GM18526 (cell line): ENCODE measurements around the gene LAMA3.

Experiments used
- POLR2A ChIP-seq: IDR thresholded peaks from 3 replicates; pipeline ENCODE4 v1.6.1; 2011; ENCODE audit not compliant: insufficient read length; ENCODE audit errors: extremely low read depth

Gene LAMA3

GRCh38 chr18:23803755-23804154, 114.5 kb downstream of the LAMA3 start:
- no peak for TF ChIP-seq POLR2A

GRCh38 chr18:23805898-23806297, 116.6 kb downstream of the LAMA3 start:
- no peak for TF ChIP-seq POLR2A

GRCh38 chr18:23809415-23809814, 120.2 kb downstream of the LAMA3 start:
- TF ChIP-seq POLR2A: no peak

GRCh38 chr18:23810396-23810795, 121.1 kb downstream of the LAMA3 start:
- TF ChIP-seq POLR2A: no peak

GRCh38 chr18:23811176-23811575, 121.9 kb downstream of the LAMA3 start:
- TF ChIP-seq POLR2A: no peak

- TF ChIP-seq POLR2A: no peak
These were observed 123.5 kb downstream of the LAMA3 start for GRCh38 chr18:23812546-23813440.

- TF ChIP-seq POLR2A: no peak
These were observed 125.8 kb downstream of the LAMA3 start for GRCh38 chr18:23814991-23815614.

- TF ChIP-seq POLR2A: no peak
These were observed 126.8 kb downstream of the LAMA3 start for GRCh38 chr18:23816021-23816420.

- no peak for TF ChIP-seq POLR2A
These were observed 127.5 kb downstream of the LAMA3 start for GRCh38 chr18:23816740-23817139.

- no peak for TF ChIP-seq POLR2A
These were observed 129.7 kb downstream of the LAMA3 start for GRCh38 chr18:23819001-23819400.

- TF ChIP-seq POLR2A: no peak
These were observed 133.5 kb downstream of the LAMA3 start for GRCh38 chr18:23822590-23823385.

- no peak for TF ChIP-seq POLR2A
These were observed 135.0 kb downstream of the LAMA3 start for GRCh38 chr18:23824240-23824639.

GRCh38 chr18:23824669-23825068, 135.4 kb downstream of the LAMA3 start:
- TF ChIP-seq POLR2A: no peak

- TF ChIP-seq POLR2A: no peak
These were observed 136.2 kb downstream of the LAMA3 start for GRCh38 chr18:23825496-23825895.

GRCh38 chr18:23825978-23826405, 136.7 kb downstream of the LAMA3 start:
- TF ChIP-seq POLR2A: no peak

- TF ChIP-seq POLR2A: no peak
These were observed 137.8 kb downstream of the LAMA3 start for GRCh38 chr18:23826850-23827620.
